Measurements from ENCODE around the gene TMEM132D.

Gene TMEM132D

DNA sequence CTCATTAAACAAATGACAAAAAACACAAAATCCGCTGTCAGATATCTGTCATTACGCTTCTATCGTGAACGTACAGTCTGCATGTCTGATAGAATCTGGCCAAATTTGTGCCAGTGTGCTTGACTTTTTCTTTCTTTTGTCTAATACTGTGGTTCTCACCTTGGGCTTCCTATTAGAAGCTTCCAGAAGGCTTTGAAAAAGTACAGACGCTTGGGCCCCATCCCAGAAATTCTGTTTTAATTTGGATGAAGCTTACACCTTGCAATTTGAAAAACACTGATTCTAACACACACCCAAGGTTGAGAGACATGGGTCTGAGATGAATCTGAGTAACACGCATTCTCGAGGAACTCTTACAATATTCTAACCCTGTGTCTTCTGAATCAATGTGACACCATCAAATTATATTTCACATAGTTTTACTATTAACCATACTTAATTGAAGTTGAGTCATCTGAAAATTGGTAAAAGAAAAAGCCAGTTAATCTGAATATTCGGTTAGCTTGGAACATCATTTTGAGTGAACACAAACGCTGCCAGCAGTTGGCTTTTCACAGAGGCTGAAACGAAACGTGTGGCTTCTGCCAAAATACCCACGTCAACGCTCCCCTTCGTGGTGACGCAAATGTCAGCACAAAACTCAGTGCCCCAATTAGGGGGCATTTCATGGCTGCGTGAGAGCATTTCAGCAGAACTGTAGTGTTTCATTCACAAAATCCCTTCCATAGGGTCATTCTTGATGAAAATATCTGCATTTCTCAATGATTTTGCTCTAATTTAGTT, 420.5 kb downstream of the TMEM132D start:
- no peak overlapping the region for H3K27ac ChIP-seq (ENCODE audit: extremely low read depth, low read depth, low read length)
- no peak overlapping the region for H3K4me3 ChIP-seq (ENCODE audit: low read depth, low read length)
- no peaks in the 10 kb centered on the region for H3K36me3 ChIP-seq (ENCODE audit: control insufficient read depth in 2 of 2, insufficient read depth in 1 of 2, low read length in 2 of 2)
- ChIA-PET CTCF (no interaction called here), POLR2A (no interaction called here)
- H3K4me1 ChIP-seq (ENCODE audit: control insufficient read depth, insufficient read depth, low read length), result no peaks in the 10 kb centered on the region
- TF ChIP-seq ZNF157 (tag by site-specific recombination; IDR thresholded peaks at IDR 0.05) (no peak), GLIS1 (tag by site-specific recombination; IDR thresholded peaks at IDR 0.05) (no peak), ZNF501 (tag by site-specific recombination; IDR thresholded peaks at IDR 0.05) (no peak), ZNF404 (tag by site-specific recombination; IDR thresholded peaks at IDR 0.05) (no peak), GLI2 (tag by site-specific recombination; IDR thresholded peaks at IDR 0.05; ENCODE audit: borderline replicate concordance, low read depth) (no peak), ZNF548 (tag by site-specific recombination; IDR thresholded peaks at IDR 0.05) (no peak), ZNF366 (tag by site-specific recombination; conservative IDR thresholded peaks at IDR 0.05) (no peak), ZNF596 (tag by site-specific recombination; IDR thresholded peaks at IDR 0.05) (no peak), ZFHX2 (tag by site-specific recombination; conservative IDR thresholded peaks at IDR 0.05) (no peak), ZNF792 (tag by site-specific recombination; IDR thresholded peaks at IDR 0.05) (no peak), YY1 (tag by site-specific recombination; IDR thresholded peaks at IDR 0.05) (no peak), ZNF600 (tag by site-specific recombination; IDR thresholded peaks at IDR 0.05) (no peak), ZNF140 (tag by site-specific recombination; IDR thresholded peaks at IDR 0.05) (no peak)
- TF ChIP-seq, protein P1, sequence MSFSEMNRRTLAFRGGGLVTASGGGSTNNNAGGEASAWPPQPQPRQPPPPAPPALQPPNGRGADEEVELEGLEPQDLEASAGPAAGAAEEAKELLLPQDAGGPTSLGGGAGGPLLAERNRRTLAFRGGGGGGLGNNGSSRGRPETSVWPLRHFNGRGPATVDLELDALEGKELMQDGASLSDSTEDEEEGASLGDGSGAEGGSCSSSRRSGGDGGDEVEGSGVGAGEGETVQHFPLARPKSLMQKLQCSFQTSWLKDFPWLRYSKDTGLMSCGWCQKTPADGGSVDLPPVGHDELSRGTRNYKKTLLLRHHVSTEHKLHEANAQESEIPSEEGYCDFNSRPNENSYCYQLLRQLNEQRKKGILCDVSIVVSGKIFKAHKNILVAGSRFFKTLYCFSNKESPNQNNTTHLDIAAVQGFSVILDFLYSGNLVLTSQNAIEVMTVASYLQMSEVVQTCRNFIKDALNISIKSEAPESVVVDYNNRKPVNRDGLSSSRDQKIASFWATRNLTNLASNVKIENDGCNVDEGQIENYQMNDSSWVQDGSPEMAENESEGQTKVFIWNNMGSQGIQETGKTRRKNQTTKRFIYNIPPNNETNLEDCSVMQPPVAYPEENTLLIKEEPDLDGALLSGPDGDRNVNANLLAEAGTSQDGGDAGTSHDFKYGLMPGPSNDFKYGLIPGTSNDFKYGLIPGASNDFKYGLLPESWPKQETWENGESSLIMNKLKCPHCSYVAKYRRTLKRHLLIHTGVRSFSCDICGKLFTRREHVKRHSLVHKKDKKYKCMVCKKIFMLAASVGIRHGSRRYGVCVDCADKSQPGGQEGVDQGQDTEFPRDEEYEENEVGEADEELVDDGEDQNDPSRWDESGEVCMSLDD (tag by site-specific recombination; IDR thresholded peaks at IDR 0.05), result no peak
- H3K9me3 ChIP-seq (ENCODE audit: control insufficient read depth, insufficient read depth, low read depth, low read length), result no peaks in the 10 kb centered on the region

GRCh38 chr12:129481921-129482320, 421.9 kb downstream of the TMEM132D start:
- CTCF ChIA-PET, result no interaction called here
- POLR2A ChIA-PET, result no interaction called here
- Histone ChIP-seq H3K4me1 (ENCODE audit: control insufficient read depth, insufficient read depth, low read length) (no peaks in the 10 kb centered on the region), H3K36me3 (ENCODE audit: control insufficient read depth in 2 of 2, insufficient read depth in 1 of 2, low read length in 2 of 2) (no peaks in the 10 kb centered on the region), H3K9me3 (ENCODE audit: control insufficient read depth, insufficient read depth, low read depth, low read length) (no peaks in the 10 kb centered on the region), H3K27ac (ENCODE audit: extremely low read depth, low read depth, low read length) (no peak overlapping the region), H3K4me3 (ENCODE audit: low read depth, low read length) (no peak overlapping the region)
- TF ChIP-seq ZNF776 (tag by site-specific recombination; IDR thresholded peaks at IDR 0.05; ENCODE audit: borderline replicate concordance), result no peak
- no peak for TF ChIP-seq ZSCAN18 (tag by site-specific recombination; IDR thresholded peaks at IDR 0.05)
- TF ChIP-seq, protein P2, sequence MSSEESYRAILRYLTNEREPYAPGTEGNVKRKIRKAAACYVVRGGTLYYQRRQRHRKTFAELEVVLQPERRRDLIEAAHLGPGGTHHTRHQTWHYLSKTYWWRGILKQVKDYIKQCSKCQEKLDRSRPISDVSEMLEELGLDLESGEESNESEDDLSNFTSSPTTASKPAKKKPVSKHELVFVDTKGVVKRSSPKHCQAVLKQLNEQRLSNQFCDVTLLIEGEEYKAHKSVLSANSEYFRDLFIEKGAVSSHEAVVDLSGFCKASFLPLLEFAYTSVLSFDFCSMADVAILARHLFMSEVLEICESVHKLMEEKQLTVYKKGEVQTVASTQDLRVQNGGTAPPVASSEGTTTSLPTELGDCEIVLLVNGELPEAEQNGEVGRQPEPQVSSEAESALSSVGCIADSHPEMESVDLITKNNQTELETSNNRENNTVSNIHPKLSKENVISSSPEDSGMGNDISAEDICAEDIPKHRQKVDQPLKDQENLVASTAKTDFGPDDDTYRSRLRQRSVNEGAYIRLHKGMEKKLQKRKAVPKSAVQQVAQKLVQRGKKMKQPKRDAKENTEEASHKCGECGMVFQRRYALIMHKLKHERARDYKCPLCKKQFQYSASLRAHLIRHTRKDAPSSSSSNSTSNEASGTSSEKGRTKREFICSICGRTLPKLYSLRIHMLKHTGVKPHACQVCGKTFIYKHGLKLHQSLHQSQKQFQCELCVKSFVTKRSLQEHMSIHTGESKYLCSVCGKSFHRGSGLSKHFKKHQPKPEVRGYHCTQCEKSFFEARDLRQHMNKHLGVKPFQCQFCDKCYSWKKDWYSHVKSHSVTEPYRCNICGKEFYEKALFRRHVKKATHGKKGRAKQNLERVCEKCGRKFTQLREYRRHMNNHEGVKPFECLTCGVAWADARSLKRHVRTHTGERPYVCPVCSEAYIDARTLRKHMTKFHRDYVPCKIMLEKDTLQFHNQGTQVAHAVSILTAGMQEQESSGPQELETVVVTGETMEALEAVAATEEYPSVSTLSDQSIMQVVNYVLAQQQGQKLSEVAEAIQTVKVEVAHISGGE (tag by site-specific recombination; conservative IDR thresholded peaks at IDR 0.05; ENCODE audit: low read depth), result no peak

Measured in HEK293 (cell line).